H1 (cell line): ENCODE data around the gene ZNF771. TPM values are rescaled to one million over a fixed set of nuclear protein-coding genes. Genes with fewer than 3 reads are reported as not detected.
A peak's percentile ranks its signal among the peaks of the same experiment; 100 is the strongest.

Source experiments
- CTCF ChIA-PET: fragments of 300-600 bp; sonication (Branson Sonifier 250); formaldehyde crosslinking; loops from one replicate; lab custom pipeline; 2021; ENCODE audit not compliant: partially characterized antibody; lab: Charles Lee
- POLR2A ChIA-PET: fragments of 300-600 bp; sonication (Branson Sonifier 250); formaldehyde crosslinking; loops from one replicate; lab custom pipeline; 2021; ENCODE audit warnings: inconsistent platforms; ENCODE audit not compliant: partially characterized antibody; lab: Charles Lee
- DNase-seq, 2 experiments: peaks; one replicate each; pipeline versions ENCODE4 v3.0.0 to v3.0.0-alpha.2; 2010 to 2022; ENCODE audit warnings: low spot score in 2 of 2, low read depth in 1 of 2, mixed read lengths in 1 of 2
- FAIRE-seq: peaks from 2 replicates; lab custom pipeline; 2011; peaks lifted over from hg19 to GRCh38; lab: Jason Lieb, UNC
- H2AFZ ChIP-seq: 2 replicates; pipeline ENCODE4 v1.8.1; 2012; ENCODE audit warnings: low read length, inconsistent platforms
- H2AK5ac ChIP-seq: 2 replicates; pipeline ENCODE4 v1.6.1; 2013; ENCODE audit warnings: low read depth, low read length
- H2BK120ac ChIP-seq: replicated peaks from 2 replicates; pipeline ENCODE3; 2013; ENCODE audit warnings: low read depth, low read length, inconsistent platforms
- H2BK12ac ChIP-seq: 2 replicates; pipeline ENCODE4 v1.6.1; 2013; ENCODE audit warnings: low read depth, low read length
- H2BK15ac ChIP-seq: 2 replicates; pipeline ENCODE4 v1.6.1; 2013; ENCODE audit warnings: low read length
- H2BK20ac ChIP-seq: 2 replicates; pipeline ENCODE4 v1.6.1; 2013; ENCODE audit warnings: low read length
- H2BK5ac ChIP-seq: 2 replicates; pipeline ENCODE4 v1.6.1; 2013; ENCODE audit warnings: low read depth, low read length
- H3K14ac ChIP-seq: 2 replicates; pipeline ENCODE4 v1.6.1; 2013; ENCODE audit warnings: inconsistent platforms; ENCODE audit not compliant: insufficient read length
- H3K18ac ChIP-seq: 2 replicates; pipeline ENCODE4 v1.6.1; 2013; ENCODE audit warnings: low read length; ENCODE audit errors: extremely low read depth
- H3K23ac ChIP-seq: 2 replicates; pipeline ENCODE4 v1.6.1; 2013; ENCODE audit warnings: inconsistent platforms; ENCODE audit not compliant: insufficient read length
- H3K23me2 ChIP-seq: 2 replicates; pipeline ENCODE4 v1.6.1; 2013; ENCODE audit warnings: low read depth, low read length
- H3K27ac ChIP-seq: 2 replicates; pipeline ENCODE4 v1.6.1; 2011; ENCODE audit warnings: low read depth, low read length, inconsistent platforms
- H3K27me3 ChIP-seq, 4 experiments: replicated peaks in 1 of 4; 1 replicate in 1 of 4; 2 replicates in 3 of 4; pipeline versions ENCODE4 v1.6.1 to v1.8.1; 2011 to 2013; ENCODE audit warnings: low read length in 3 of 4, mild to moderate bottlenecking in 3 of 4, inconsistent platforms in 2 of 4, mixed read lengths in 2 of 4, moderate library complexity in 1 of 4; ENCODE audit not compliant: control insufficient read depth in 3 of 4, insufficient read depth in 3 of 4; ENCODE audit errors: extremely low read depth in 1 of 4
- H3K36me3 ChIP-seq, 4 experiments: 2 replicates each; pipeline versions ENCODE4 v1.6.1 to v1.8.1; 2011 to 2013; ENCODE audit warnings: mild to moderate bottlenecking in 4 of 4, low read length in 3 of 4, moderate library complexity in 2 of 4, control low read depth in 1 of 4, inconsistent platforms in 1 of 4; ENCODE audit not compliant: insufficient read depth in 4 of 4, control insufficient read depth in 2 of 4
- H3K4ac ChIP-seq: replicated peaks from 2 replicates; pipeline ENCODE3; 2013; ENCODE audit warnings: low read length, low read depth, mixed read lengths, inconsistent platforms; ENCODE audit not compliant: insufficient read length
- H3K4me1 ChIP-seq, 4 experiments: replicated peaks in 1 of 4; 1 replicate in 1 of 4; 2 replicates in 3 of 4; pipeline versions ENCODE4 v1.6.1 to v1.8.1; 2011 to 2013; ENCODE audit warnings: low read length in 3 of 4, inconsistent platforms in 2 of 4, mixed read lengths in 1 of 4; ENCODE audit not compliant: insufficient read depth in 4 of 4, control insufficient read depth in 3 of 4
- H3K4me2 ChIP-seq, 2 experiments: 2 replicates each; pipeline versions ENCODE4 v1.6.1 to v1.8.1; 2011 to 2013; ENCODE audit warnings: low read depth in 2 of 2, low read length in 2 of 2, control low read depth in 1 of 2, inconsistent platforms in 1 of 2, mild to moderate bottlenecking in 1 of 2; ENCODE audit not compliant: insufficient read depth in 1 of 2
- H3K4me3 ChIP-seq, 4 experiments: fragments of 200-600, 300-600 bp in 1 of 4; sonication (generic), shearing (Covaris generic), sonication (Bioruptor Twin) in 1 of 4; 2 replicates each; pipeline versions ENCODE4 v1.5.1 to v1.8.1; 2011 to 2016; ENCODE audit warnings: low read length in 4 of 4, low read depth in 3 of 4, control low read depth in 2 of 4, inconsistent platforms in 2 of 4, mild to moderate bottlenecking in 2 of 4, mixed read lengths in 1 of 4, moderate library complexity in 1 of 4; ENCODE audit not compliant: insufficient read depth in 2 of 4; ENCODE audit errors: extremely low read depth in 1 of 4
- H3K56ac ChIP-seq: replicated peaks from 2 replicates; pipeline ENCODE3; 2013; ENCODE audit warnings: low read depth, mild to moderate bottlenecking, mixed read lengths, low read length, inconsistent platforms; ENCODE audit not compliant: insufficient read length
- H3K79me1 ChIP-seq: 2 replicates; pipeline ENCODE4 v1.6.1; 2013; ENCODE audit warnings: low read depth, low read length, control low read depth
- H3K79me2 ChIP-seq, 2 experiments: 2 replicates each; pipeline versions ENCODE4 v1.6.1 to v1.8.1; 2012 to 2013; ENCODE audit warnings: low read length in 2 of 2, mild to moderate bottlenecking in 2 of 2, inconsistent platforms in 1 of 2; ENCODE audit not compliant: insufficient read depth in 2 of 2, control insufficient read depth in 1 of 2
- H3K9ac ChIP-seq, 4 experiments: replicated peaks in 1 of 4; 1 replicate in 1 of 4; 2 replicates in 3 of 4; pipeline versions ENCODE4 v1.6.1 to v1.8.1; 2011 to 2013; ENCODE audit warnings: low read depth in 3 of 4, low read length in 3 of 4, control low read depth in 2 of 4, mild to moderate bottlenecking in 2 of 4, moderate library complexity in 2 of 4, inconsistent platforms in 1 of 4; ENCODE audit errors: extremely low read depth in 1 of 4
- H3K9me3 ChIP-seq, 2 experiments: 2 replicates each; pipeline versions ENCODE4 v1.6.1 to v1.8.1; 2012 to 2013; ENCODE audit warnings: mild to moderate bottlenecking in 2 of 2, moderate library complexity in 2 of 2, control low read depth in 1 of 2, inconsistent platforms in 1 of 2, low read depth in 1 of 2, low read length in 1 of 2, mixed read lengths in 1 of 2; ENCODE audit not compliant: insufficient read depth in 2 of 2
- H4K20me1 ChIP-seq, 2 experiments: replicated peaks in 1 of 2; 2 replicates each; pipeline versions ENCODE3 to v1.8.1; 2011 to 2013; ENCODE audit warnings: inconsistent platforms in 2 of 2, low read length in 2 of 2, mild to moderate bottlenecking in 1 of 2; ENCODE audit not compliant: insufficient read depth in 2 of 2, control insufficient read depth in 1 of 2
- H4K5ac ChIP-seq: 2 replicates; pipeline ENCODE4 v1.6.1; 2013; ENCODE audit warnings: low read length, low read depth, mixed read lengths, inconsistent platforms; ENCODE audit not compliant: insufficient read length
- H4K8ac ChIP-seq: 2 replicates; pipeline ENCODE4 v1.8.0; 2013; ENCODE audit warnings: mild to moderate bottlenecking, moderate library complexity, low read length, inconsistent platforms; ENCODE audit not compliant: insufficient read depth; ENCODE audit errors: extremely low read depth
- H4K91ac ChIP-seq: replicated peaks from 2 replicates; pipeline ENCODE3; 2013; ENCODE audit warnings: low read length, mixed read lengths, inconsistent platforms; ENCODE audit not compliant: insufficient read length
- CHD2 ChIP-seq: IDR thresholded peaks from 2 replicates; pipeline ENCODE4 v1.6.1; 2012; ENCODE audit warnings: low read length, improper control_type of control experiment
- POLR2A ChIP-seq, 2 experiments: IDR thresholded peaks; 1 replicate in 1 of 2; 2 replicates in 1 of 2; pipeline ENCODE4 v1.6.1; 2011; ENCODE audit warnings: low read depth in 2 of 2, low read length in 2 of 2, mild to moderate bottlenecking in 2 of 2; ENCODE audit errors: control extremely low read depth in 1 of 2
- WGBS, 2 experiments: shearing (Covaris generic) in 1 of 2; methylation state at CpG; one replicate each; pipeline versions ENCODE4 v1.1.6 to v1.1.7; 2013 to 2015; ENCODE audit warnings: low lambda C conversion rate in 2 of 2, mixed read lengths in 2 of 2, inconsistent platforms in 1 of 2, low coverage in 1 of 2, missing lambda C conversion rate in 1 of 2; ENCODE audit not compliant: insufficient replicate concordance in 2 of 2, insufficient coverage in 1 of 2, insufficient read length in 1 of 2; ENCODE audit errors: extremely low coverage in 1 of 2, missing lambda C conversion rate in 1 of 2; 5-methylcytosine and 5-hydroxymethylcytosine counted together
- polyA plus RNA-seq, 7 experiments: library from polyadenylated mRNA; depleted of rRNA in 3 of 7; stranded (reverse) in 5 of 7; unstranded in 2 of 7; fragments of >200 nt in 5 of 7; fragments of 200-250 nt in 2 of 7; gene quantifications; 1 replicate in 5 of 7; 2 replicates in 1 of 7; 4 replicates in 1 of 7; pipeline versions ENCODE4 v1.2.1 to v1.2.3, GENCODE V29; 2011 to 2013; ENCODE audit warnings: missing spikeins in 2 of 7, mixed read lengths in 2 of 7
- total RNA-seq: library from RNA; stranded (reverse); fragmentation: NEBNext Ultra II Directional; extraction: Animal tissue kit (Norgen Biotek cat#: 25700); gene quantifications from 2 replicates; pipeline ENCODE4 v1.2.1, GENCODE V29; 2021

The ZNF771 gene
- total and polyA plus RNA-seq, 2 of the 8 experiments (the other 6 are each of a cell fraction or from before 2014, with no cell fraction given) = 10.6 to 15.7 TPM

DNA sequence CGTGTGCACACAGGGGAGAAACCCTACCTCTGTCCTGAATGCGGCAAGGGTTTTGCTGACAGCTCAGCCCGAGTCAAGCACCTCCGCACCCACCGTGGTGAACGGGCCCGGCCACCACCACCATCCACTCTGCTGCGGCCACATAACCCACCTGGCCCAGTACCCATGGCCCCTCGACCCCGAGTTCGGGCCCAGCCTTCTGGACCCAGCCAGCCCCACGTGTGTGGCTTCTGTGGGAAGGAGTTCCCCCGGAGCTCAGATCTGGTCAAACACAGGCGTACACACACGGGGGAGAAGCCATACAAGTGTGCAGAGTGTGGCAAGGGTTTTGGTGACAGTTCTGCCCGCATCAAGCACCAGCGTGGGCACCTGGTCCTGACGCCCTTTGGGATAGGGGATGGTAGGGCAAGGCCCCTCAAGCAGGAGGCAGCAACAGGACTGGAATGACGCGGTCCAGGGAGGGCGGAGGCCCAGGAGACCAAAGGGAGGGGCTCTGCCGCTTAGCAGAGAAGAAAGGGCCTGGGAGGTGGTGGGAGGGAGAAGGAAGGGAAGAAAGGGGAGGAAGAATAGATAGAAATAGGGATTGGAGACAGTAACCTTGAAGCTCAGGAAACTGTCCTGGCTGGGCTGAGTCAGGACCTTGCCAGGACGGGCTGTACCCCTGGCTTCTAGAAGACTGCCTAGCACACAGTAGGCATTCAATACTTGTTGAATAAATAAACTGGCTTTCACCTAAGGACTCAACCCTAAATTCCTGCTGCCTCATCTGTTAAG, 8.6 kb upstream of the ZNF771 start:
- H3K79me2 ChIP-seq = peaks cover 5 to 21% of the 10 kb centered on the region in 2 experiments; a peak in 2 of 4 replicates
- DNase-seq (peak in 1 of 2 experiments; percentile 44), FAIRE-seq (no peak)
- no peaks in the 10 kb centered on the region for H3K9me3 ChIP-seq
- H3K23me2 ChIP-seq = peaks cover 11% of the 10 kb centered on the region; the same call in 1 of the 2 replicates
- H2AFZ ChIP-seq = no peak overlapping the region
- POLR2A ChIA-PET = interaction anchor here (0.8 to 12.6 kb wide), 16 partner anchors 9 to 216 kb away, joined by 3 to 151 read pairs (median 4); partner anchors contain the start of genes CD2BP2, MYL11, SEPTIN1 and ZNF747
- H3K27me3 ChIP-seq = no peaks in the 10 kb centered on the region; a peak in 1 of 7 replicates
- CTCF ChIA-PET = interaction anchor here (0.7 to 2.6 kb wide), 6 partner anchors 10 to 260 kb away, joined by 3 to 23 read pairs (median 4); partner anchors contain the start of genes FBRS, SEPTIN1 and ZNF771
- peaks cover 4 to 21% (median 14%) of the 10 kb centered on the region in 4 experiments; a peak in 6 of 8 replicates for H3K36me3 ChIP-seq
- H2AK5ac ChIP-seq = no peak overlapping the region
- TF ChIP-seq POLR2A (IDR thresholded peaks at IDR 0.05; ENCODE audit: control extremely low read depth in 1 of 2, low read depth in 2 of 2, low read length in 2 of 2) (peak in 1 of 2 experiments; percentile 5; a peak in 1 of 3 replicates), CHD2 (no peak)
- no peak overlapping the region for H2BK12ac ChIP-seq
- no peak overlapping the region; a peak in 2 of 7 replicates for H3K9ac ChIP-seq
- no peak overlapping the region for H2BK5ac ChIP-seq
- peak overlapping the region; percentile 66 for H4K91ac ChIP-seq
- peak overlapping the region; percentile 51; the same call in 1 of the 2 replicates for H4K8ac ChIP-seq
- no peak overlapping the region for H4K5ac ChIP-seq
- no peak overlapping the region for H3K56ac ChIP-seq
- H2BK20ac ChIP-seq = no peak overlapping the region
- H3K4ac ChIP-seq = no peak overlapping the region
- H3K14ac ChIP-seq = no peak overlapping the region
- peaks cover 12 to 17% of the 10 kb centered on the region in 2 experiments for H4K20me1 ChIP-seq
- H3K23ac ChIP-seq = no peak overlapping the region
- 87% methylated on average over 22 of the region's 23 CpGs; no CpG with 5 or more reads in 1 of the 2 experiments for WGBS, 2 experiments
- H3K4me1 ChIP-seq = peaks cover 0 to 15% (median 8%) of the 10 kb centered on the region in 4 experiments; a peak in 6 of 7 replicates
- H3K4me3 ChIP-seq = peak overlapping the region in 1 of 4 experiments; percentile 65; a peak in 1 of 8 replicates
- no peak overlapping the region for H2BK15ac ChIP-seq
- no peak overlapping the region for H3K27ac ChIP-seq
- H3K79me1 ChIP-seq = no peaks in the 10 kb centered on the region; the same call in 1 of the 2 replicates
- H2BK120ac ChIP-seq = no peak overlapping the region
- no peak overlapping the region for H3K18ac ChIP-seq
- peak overlapping the region; percentile 79 to 93; a peak in 2 of 4 replicates for H3K4me2 ChIP-seq
